Stimulated activated CD4-positive, alpha-beta T cell treated with anti-CD3 and anti-CD28 coated beads, Interleukin-2, amount 100 ng/mL, for 48 hours (primary cell): ENCODE results near the gene ARL3.

ENCODE experiments used
- DNase-seq, 2 donors: peaks; one replicate each; pipeline ENCODE4 v3.0.0-alpha.2; 2020

ARL3 gene

GRCh38 chr10:102633287-102633686, 80.9 kb downstream of the ARL3 start:
- no peak for DNase-seq

- no peak for DNase-seq
These were observed 81.6 kb downstream of the ARL3 start for GRCh38 chr10:102632394-102633111.

GRCh38 chr10:102631525-102632393, 82.4 kb downstream of the ARL3 start:
- no peak for DNase-seq

- no peak for DNase-seq
These were observed 83.5 kb downstream of the ARL3 start for GRCh38 chr10:102630663-102631062.

DNA sequence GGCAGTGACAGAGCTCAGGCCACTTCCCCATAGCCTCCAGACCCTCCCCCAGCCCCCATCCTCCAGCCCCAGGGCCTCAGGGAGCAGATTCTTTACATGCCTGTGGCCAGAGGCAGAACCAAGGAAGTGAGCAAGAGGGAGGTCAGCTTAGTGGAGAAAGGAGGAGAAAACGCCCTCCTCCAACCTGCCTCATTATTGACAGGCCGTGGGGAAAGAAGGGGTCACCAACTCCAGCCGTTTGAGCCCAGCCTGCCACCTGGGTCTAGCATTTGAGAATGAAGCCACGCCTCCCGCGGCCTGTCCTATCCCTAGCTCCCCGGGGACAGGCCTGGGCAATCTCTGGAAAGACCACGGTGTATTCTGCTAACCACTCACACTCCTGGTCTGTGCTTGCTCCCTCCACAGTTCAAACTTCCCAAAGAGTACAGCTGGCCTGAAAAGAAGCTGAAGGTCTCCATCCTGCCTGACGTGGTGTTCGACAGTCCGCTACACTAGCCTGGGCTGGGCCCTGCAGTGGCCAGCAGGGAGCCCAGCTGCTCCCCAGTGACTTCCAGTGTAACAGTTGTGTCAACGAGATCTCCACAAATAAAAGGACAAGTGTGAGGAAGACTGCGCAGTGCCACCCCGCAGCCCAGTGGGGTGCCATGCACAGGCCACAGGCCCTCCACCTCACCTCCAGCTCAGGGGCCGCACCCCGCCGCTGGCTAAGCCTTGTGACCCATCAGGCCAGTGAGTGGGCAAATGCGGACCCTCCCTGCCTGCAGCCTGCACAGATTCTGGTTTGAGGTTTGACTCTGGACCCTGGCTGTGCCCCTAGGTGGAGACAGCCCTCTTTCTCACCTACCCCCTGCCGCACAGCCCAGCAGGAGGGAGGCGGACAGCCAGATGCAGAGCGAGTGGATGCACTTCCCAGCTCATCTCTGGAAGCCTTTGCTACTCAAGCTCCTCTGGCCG, 84.3 kb downstream of the ARL3 start:
- DNase-seq: no peak

DNA sequence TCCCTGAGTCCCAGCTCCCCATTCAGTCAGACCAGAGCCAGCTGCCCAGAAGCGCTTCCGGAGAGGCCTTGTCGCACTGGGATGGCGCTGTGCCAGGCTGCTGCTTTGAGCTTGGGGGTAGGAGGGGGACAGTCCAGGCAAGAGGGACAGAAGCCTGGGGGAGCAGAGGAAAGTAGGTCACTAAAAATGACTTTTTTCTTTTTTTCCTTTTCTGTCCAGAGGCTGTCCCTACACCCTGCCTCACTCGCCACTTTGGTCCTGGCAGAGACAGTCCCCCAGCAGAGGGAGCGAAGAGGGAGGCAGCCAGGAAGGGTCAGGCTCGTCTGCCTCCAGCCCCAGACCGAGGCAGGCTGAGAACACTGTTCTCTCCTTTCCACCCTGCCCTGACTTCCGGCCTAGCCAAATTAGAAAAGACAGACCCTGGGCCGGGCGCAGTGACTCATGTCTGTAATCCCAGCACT, 85.7 kb downstream of the ARL3 start:
- no peak for DNase-seq

- DNase-seq: no peak
These were observed 86.4 kb downstream of the ARL3 start for GRCh38 chr10:102627736-102628293.

DNA sequence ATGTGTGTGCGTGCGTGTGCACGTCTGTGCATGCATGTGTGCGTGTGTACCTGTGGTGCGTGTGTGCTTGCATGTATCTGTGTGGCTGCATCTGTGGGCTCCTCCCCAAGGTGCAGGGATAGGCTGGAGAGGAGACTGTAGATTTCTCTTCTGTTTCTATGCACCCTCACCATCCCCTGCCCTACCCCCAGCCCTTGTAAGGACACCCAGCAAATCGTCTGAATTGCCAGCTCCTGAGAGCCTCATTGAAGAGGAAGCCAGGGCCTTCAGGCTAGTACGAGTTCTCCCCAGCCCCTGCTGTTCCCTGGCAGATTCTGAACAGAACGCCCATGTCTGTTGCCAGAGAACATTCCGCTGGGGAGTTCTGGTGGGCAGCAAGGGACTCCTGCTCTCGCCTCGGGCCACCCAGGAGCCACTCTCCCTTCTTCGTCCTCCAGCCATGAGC, 86.9 kb downstream of the ARL3 start:
- DNase-seq: no peak

DNA sequence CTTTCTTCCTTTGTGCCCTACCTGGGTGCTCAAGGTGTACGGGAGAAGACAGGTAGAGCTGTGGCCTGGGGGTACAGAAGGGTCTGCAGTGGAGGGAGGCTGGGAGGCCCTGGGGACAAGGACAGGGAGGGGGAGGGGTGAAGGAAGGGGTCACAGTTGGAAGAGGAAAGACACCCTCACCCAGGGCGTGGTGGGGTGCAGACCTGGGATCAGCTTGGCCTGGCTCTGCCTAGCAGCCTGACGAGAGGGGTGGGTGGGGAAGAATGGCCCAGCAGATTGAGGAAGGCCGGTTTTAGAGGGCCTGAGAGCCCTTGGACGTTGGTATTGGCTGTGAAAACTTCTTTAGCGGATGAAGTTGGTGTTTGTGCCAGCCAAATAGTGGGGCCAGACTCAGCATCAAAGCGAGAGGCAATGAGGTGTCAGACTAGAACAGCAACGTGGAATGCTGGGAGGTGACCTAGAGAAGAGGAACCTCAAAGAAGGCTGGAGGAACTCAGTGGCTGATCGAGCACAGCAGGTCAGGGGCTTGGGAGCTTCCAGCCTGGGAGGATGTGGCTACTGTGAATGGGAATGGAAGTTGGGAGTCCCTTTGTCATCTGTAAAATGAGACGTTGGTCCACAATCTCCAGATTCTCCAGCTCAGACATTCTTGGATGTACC, 88.0 kb downstream of the ARL3 start:
- no peak for DNase-seq

- DNase-seq: no peak
These were observed 89.2 kb downstream of the ARL3 start for GRCh38 chr10:102624751-102625645.

GRCh38 chr10:102624094-102624493, 90.1 kb downstream of the ARL3 start:
- no peak for DNase-seq
